H9 (cell line): ENCODE results near the gene BIRC5. TPM values are rescaled to one million over a fixed set of nuclear protein-coding genes. Genes with fewer than 3 reads are reported as not detected.
A peak's percentile ranks its signal among the peaks of the same experiment; 100 is the strongest.

Experiments
- DNase-seq: peaks from one replicate; pipeline ENCODE4 v3.0.0-alpha.2; 2017
- H2AFZ ChIP-seq: one replicate; pipeline ENCODE4 v1.6.1; 2013; ENCODE audit warnings: mild to moderate bottlenecking, low read length, control low read depth, moderate library complexity
- H2AK5ac ChIP-seq: 2 replicates; pipeline ENCODE4 v1.6.1; 2013; ENCODE audit warnings: low read length, control low read depth, mixed read lengths; ENCODE audit not compliant: insufficient read length
- H2BK120ac ChIP-seq: one replicate; pipeline ENCODE4 v1.6.1; 2013; ENCODE audit warnings: low read depth, mild to moderate bottlenecking, low read length, control low read depth, inconsistent platforms; ENCODE audit not compliant: poor library complexity, severe bottlenecking
- H2BK12ac ChIP-seq: 2 replicates; pipeline ENCODE4 v1.6.1; 2013; ENCODE audit warnings: low read length, control low read depth, mixed read lengths, low read depth; ENCODE audit not compliant: insufficient read length
- H2BK15ac ChIP-seq: 2 replicates; pipeline ENCODE4 v1.6.1; 2013; ENCODE audit warnings: low read depth, low read length, control low read depth
- H2BK20ac ChIP-seq: one replicate; pipeline ENCODE4 v1.6.1; 2013; ENCODE audit warnings: low read depth, mild to moderate bottlenecking, low read length, control low read depth, inconsistent platforms; ENCODE audit not compliant: poor library complexity, severe bottlenecking
- H2BK5ac ChIP-seq: 2 replicates; pipeline ENCODE4 v1.6.1; 2013; ENCODE audit warnings: low read length, control low read depth, mixed read lengths; ENCODE audit not compliant: insufficient read length
- H3K14ac ChIP-seq: 2 replicates; pipeline ENCODE4 v1.6.1; 2013; ENCODE audit warnings: low read length, control low read depth; ENCODE audit not compliant: insufficient read depth
- H3K18ac ChIP-seq: 2 replicates; pipeline ENCODE4 v1.6.1; 2013; ENCODE audit warnings: low read depth, mild to moderate bottlenecking, mixed read lengths, low read length, control low read depth; ENCODE audit not compliant: insufficient read length
- H3K23ac ChIP-seq: 2 replicates; pipeline ENCODE4 v1.6.1; 2013; ENCODE audit warnings: low read length, control low read depth, mixed read lengths, low read depth; ENCODE audit not compliant: insufficient read length
- H3K23me2 ChIP-seq: 2 replicates; pipeline ENCODE4 v1.6.1; 2013; ENCODE audit warnings: low read depth, mild to moderate bottlenecking, mixed read lengths, low read length, control low read depth; ENCODE audit not compliant: insufficient read length, poor library complexity, severe bottlenecking
- H3K27ac ChIP-seq: 2 replicates; pipeline ENCODE4 v1.5.1; 2013; ENCODE audit warnings: low read length, control low read depth, mixed read lengths, low read depth; ENCODE audit not compliant: insufficient read length
- H3K27me3 ChIP-seq: 2 replicates; pipeline ENCODE4 v1.6.1; 2013; ENCODE audit warnings: low read length, control low read depth, inconsistent platforms; ENCODE audit not compliant: insufficient read depth
- H3K4ac ChIP-seq: 2 replicates; pipeline ENCODE4 v1.6.1; 2013; ENCODE audit warnings: low read depth, mild to moderate bottlenecking, control low read depth, inconsistent platforms, low read length, moderate library complexity
- H3K4me1 ChIP-seq: 2 replicates; pipeline ENCODE4 v1.6.1; 2013; ENCODE audit warnings: low read length, control low read depth, inconsistent platforms; ENCODE audit not compliant: insufficient read depth
- H3K4me2 ChIP-seq: 2 replicates; pipeline ENCODE4 v1.6.1; 2013; ENCODE audit warnings: low read length, control low read depth, mixed read lengths; ENCODE audit not compliant: insufficient read length, insufficient read depth
- H3K56ac ChIP-seq: 2 replicates; pipeline ENCODE4 v1.6.1; 2013; ENCODE audit warnings: low read depth, mild to moderate bottlenecking, mixed read lengths, low read length, control low read depth; ENCODE audit not compliant: insufficient read length
- H3K79me1 ChIP-seq: 2 replicates; pipeline ENCODE4 v1.6.1; 2013; ENCODE audit warnings: low read depth, mild to moderate bottlenecking, moderate library complexity, low read length, control low read depth, inconsistent platforms; ENCODE audit not compliant: insufficient read depth, poor library complexity, severe bottlenecking
- H3K79me2 ChIP-seq: 2 replicates; pipeline ENCODE4 v1.6.1; 2013; ENCODE audit warnings: low read length, control low read depth, inconsistent platforms; ENCODE audit not compliant: insufficient read depth
- H3K9ac ChIP-seq: 2 replicates; pipeline ENCODE4 v1.6.1; 2013; ENCODE audit warnings: low read length, control low read depth, mixed read lengths; ENCODE audit not compliant: insufficient read length; ENCODE audit errors: extremely low read depth
- H3K9me3 ChIP-seq: one replicate; pipeline ENCODE4 v1.6.1; 2013; ENCODE audit warnings: low read depth, low read length, inconsistent platforms; ENCODE audit not compliant: control insufficient read depth
- H3T11ph ChIP-seq: one replicate; pipeline ENCODE4 v1.6.1; 2013; ENCODE audit warnings: mild to moderate bottlenecking, low read length, control low read depth, inconsistent platforms
- H4K20me1 ChIP-seq: one replicate; pipeline ENCODE4 v1.6.1; 2013; ENCODE audit not compliant: control insufficient read depth, insufficient read length, insufficient read depth
- H4K5ac ChIP-seq: 2 replicates; pipeline ENCODE4 v1.6.1; 2013; ENCODE audit warnings: low read depth, mild to moderate bottlenecking, mixed read lengths, low read length, control low read depth; ENCODE audit not compliant: insufficient read length
- H4K8ac ChIP-seq: replicated peaks from 2 replicates; pipeline ENCODE4 v1.6.1; 2013; ENCODE audit warnings: low read length, control low read depth, mixed read lengths, low read depth; ENCODE audit not compliant: insufficient read length
- H4K91ac ChIP-seq: 2 replicates; pipeline ENCODE4 v1.6.1; 2013; ENCODE audit warnings: low read depth, mild to moderate bottlenecking, moderate library complexity, mixed read lengths, low read length, control low read depth; ENCODE audit not compliant: insufficient read length
- H3K27ac Mint-ChIP-seq, 3 experiments: 2 replicates in 2 of 3; 3 replicates in 1 of 3; pipeline ENCODE4 v1.8.0; 2020 to 2021; ENCODE audit warnings: mixed read lengths in 3 of 3, mild to moderate bottlenecking in 1 of 3, moderate library complexity in 1 of 3
- H3K27me3 Mint-ChIP-seq: 2 replicates; pipeline ENCODE4 v1.8.0; 2021; ENCODE audit warnings: low read depth, mild to moderate bottlenecking, moderate library complexity, mixed read lengths
- H3K36me3 Mint-ChIP-seq, 3 experiments: 2 replicates in 2 of 3; 3 replicates in 1 of 3; pipeline ENCODE4 v1.8.0; 2020 to 2021; ENCODE audit warnings: low read depth in 3 of 3, mixed read lengths in 3 of 3; ENCODE audit not compliant: insufficient read depth in 1 of 3
- H3K4me1 Mint-ChIP-seq, 2 experiments: 2 replicates each; pipeline ENCODE4 v1.8.0; 2020; ENCODE audit warnings: mixed read lengths in 2 of 2
- H3K4me3 Mint-ChIP-seq, 2 experiments: 2 replicates in 1 of 2; 3 replicates in 1 of 2; pipeline ENCODE4 v1.8.0; 2020 to 2021; ENCODE audit warnings: mild to moderate bottlenecking in 2 of 2, mixed read lengths in 2 of 2, moderate library complexity in 1 of 2
- H3K9me3 Mint-ChIP-seq, 2 experiments: 2 replicates in 1 of 2; 3 replicates in 1 of 2; pipeline ENCODE4 v1.8.0; 2020; ENCODE audit warnings: mild to moderate bottlenecking in 2 of 2, mixed read lengths in 2 of 2, moderate library complexity in 1 of 2
- CTCF ChIP-seq: fragments of 200-600 bp; sonication (generic); conservative IDR thresholded peaks from 3 replicates; pipeline ENCODE4 v1.8.0; 2021; ENCODE audit warnings: antibody characterized with exemption, mild to moderate bottlenecking
- WGBS: extraction: QIAGEN DNeasy Blood & Tissue Kit; methylation state at CpG from one replicate; pipeline ENCODE4 v1.1.7; 2013; ENCODE audit warnings: missing lambda C conversion rate, low lambda C conversion rate, mixed read lengths; ENCODE audit not compliant: insufficient read length; ENCODE audit errors: extremely low coverage; 5-methylcytosine and 5-hydroxymethylcytosine counted together
- total RNA-seq: library from RNA; stranded (reverse); gene quantifications from 2 replicates; pipeline ENCODE4 v1.2.1, GENCODE V29; 2021

BIRC5 gene
- total RNA-seq, 1 experiment from 2014 or later = 97.8 TPM

- H3K27ac Mint-ChIP-seq = peak overlapping the region in 2 of 3 experiments; percentile 5 to 35; a peak in 2 of 7 replicates
- peaks cover 42 to 57% (median 57%) of the 10 kb centered on the region in 3 experiments; a peak in 6 of 7 replicates for H3K36me3 Mint-ChIP-seq
Measured at GRCh38 chr17:78184868-78185267, 29.2 kb upstream of the BIRC5 start.

More at GRCh38 chr17:78184868-78185267, 29.2 kb upstream of the BIRC5 start:
- Histone ChIP-seq H3K79me1 (peaks cover 2% of the 10 kb centered on the region), H4K91ac (no peak overlapping the region), H4K20me1 (no peaks in the 10 kb centered on the region), H3K56ac (no peak overlapping the region), H2BK15ac (no peak overlapping the region), H3T11ph (no peak overlapping the region), H2AK5ac (no peak overlapping the region), H2BK120ac (no peak overlapping the region), H3K4me1 (no peaks in the 10 kb centered on the region), H3K9me3 (no peaks in the 10 kb centered on the region), H2BK12ac (no peak overlapping the region), H3K79me2 (peaks cover 9% of the 10 kb centered on the region; the same call in 1 of the 2 replicates), H3K9ac (no peak overlapping the region), H3K4ac (no peak overlapping the region), H3K27ac (no peak overlapping the region), H3K14ac (no peak overlapping the region), H2AFZ (no peak overlapping the region), H2BK5ac (no peak overlapping the region), H4K5ac (no peak overlapping the region), H3K23me2 (peaks cover 6% of the 10 kb centered on the region), H2BK20ac (no peak overlapping the region), H3K18ac (no peak overlapping the region), H4K8ac (no peak overlapping the region), H3K4me2 (peak overlapping the region; percentile 1), H3K23ac (no peak overlapping the region), H3K27me3 (no peaks in the 10 kb centered on the region)
- no CpG with 5 or more reads among the region's 9 CpGs for WGBS
- no peak for TF ChIP-seq CTCF
- no peak for DNase-seq
- peak overlapping the region; percentile 84 to 85 for H3K4me3 Mint-ChIP-seq
- H3K27me3 Mint-ChIP-seq = no peaks in the 10 kb centered on the region
- peaks cover 24 to 31% of the 10 kb centered on the region in 2 experiments for H3K4me1 Mint-ChIP-seq
- H3K9me3 Mint-ChIP-seq = no peaks in the 10 kb centered on the region
